HEK293T (cell line): Measurements from ENCODE around the gene ERN1.

Source experiments
- ARNT ChIP-seq: fragments of 450-650 bp; IDR thresholded peaks from 2 replicates; pipeline ENCODE4 v1.6.1; 2017; ENCODE audit warnings: mild to moderate bottlenecking
- BHLHE40 ChIP-seq: fragments of 450-650 bp; IDR thresholded peaks from 2 replicates; pipeline ENCODE4 v1.6.1; 2016; ENCODE audit warnings: mild to moderate bottlenecking, moderate library complexity, borderline replicate concordance
- ELF4 ChIP-seq: fragments of 450-650 bp; IDR thresholded peaks from 2 replicates; pipeline ENCODE4 v1.6.1; 2017; ENCODE audit warnings: antibody characterized with exemption
- FOXA1 ChIP-seq: fragments of 450-650 bp; IDR thresholded peaks from 2 replicates; pipeline ENCODE4 v1.6.1; 2016; ENCODE audit warnings: mild to moderate bottlenecking
- FOXK2 ChIP-seq: fragments of 450-650 bp; IDR thresholded peaks from 2 replicates; pipeline ENCODE4 v1.6.1; 2016; ENCODE audit warnings: mild to moderate bottlenecking
- HDGF ChIP-seq: fragments of 450-650 bp; IDR thresholded peaks from 2 replicates; pipeline ENCODE4 v1.6.1; 2017; ENCODE audit warnings: antibody characterized with exemption, borderline replicate concordance
- L3MBTL2 ChIP-seq: fragments of 450-650 bp; conservative IDR thresholded peaks from 2 replicates; pipeline ENCODE4 v1.6.1; 2016; ENCODE audit warnings: mild to moderate bottlenecking
- LEF1 ChIP-seq: fragments of 450-650 bp; IDR thresholded peaks from 2 replicates; pipeline ENCODE4 v1.6.1; 2017; ENCODE audit warnings: mild to moderate bottlenecking, borderline replicate concordance
- SP1 ChIP-seq: fragments of 450-650 bp; IDR thresholded peaks from 2 replicates; pipeline ENCODE4 v1.6.1; 2017
- SUZ12 ChIP-seq: fragments of 450-650 bp; IDR thresholded peaks from 2 replicates; pipeline ENCODE4 v1.6.1; 2016; ENCODE audit warnings: mild to moderate bottlenecking
- TARDBP ChIP-seq: fragments of 450-650 bp; IDR thresholded peaks from 2 replicates; pipeline ENCODE4 v1.6.1; 2016
- ZNF384 ChIP-seq: fragments of 450-650 bp; IDR thresholded peaks from 2 replicates; pipeline ENCODE4 v1.6.1; 2016

GRCh38 chr17:64005734-64006167 lies 124.2 kb downstream of the ERN1 start:
- TF ChIP-seq LEF1: no peak
- no peak for TF ChIP-seq SUZ12
- no peak for TF ChIP-seq SP1
- no peak for TF ChIP-seq BHLHE40
- no peak for TF ChIP-seq ZNF384
- no peak for TF ChIP-seq ELF4
- TF ChIP-seq FOXK2: no peak
- TF ChIP-seq L3MBTL2: no peak
- no peak for TF ChIP-seq HDGF
- TF ChIP-seq TARDBP: no peak
- no peak for TF ChIP-seq FOXA1
- no peak for TF ChIP-seq ARNT
